ENCODE results near the gene ATOH8.
A peak's percentile ranks its signal among the peaks of the same experiment; 100 is the strongest.

The ATOH8 gene

DNA sequence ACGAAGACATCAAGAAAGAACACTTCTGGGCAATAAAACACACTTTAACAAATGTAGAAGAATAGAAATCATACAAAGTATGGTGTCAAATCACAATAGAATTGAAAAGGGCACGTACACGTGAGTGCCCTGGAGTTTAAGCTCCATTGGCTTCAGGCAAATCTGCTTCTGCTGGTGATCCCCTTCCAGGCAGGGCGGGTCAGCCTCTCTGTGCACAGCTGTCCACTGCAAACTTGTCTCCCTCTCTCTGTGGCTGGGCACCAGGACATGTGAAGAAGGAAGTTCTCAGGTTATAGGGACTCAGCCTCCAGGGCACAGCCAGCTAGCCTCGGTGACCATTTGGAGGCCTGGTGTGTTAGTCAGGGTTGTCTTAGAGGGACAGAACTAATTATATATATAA lies 69.0 kb downstream of the ATOH8 start:
- TF ChIP-seq, protein P1, sequence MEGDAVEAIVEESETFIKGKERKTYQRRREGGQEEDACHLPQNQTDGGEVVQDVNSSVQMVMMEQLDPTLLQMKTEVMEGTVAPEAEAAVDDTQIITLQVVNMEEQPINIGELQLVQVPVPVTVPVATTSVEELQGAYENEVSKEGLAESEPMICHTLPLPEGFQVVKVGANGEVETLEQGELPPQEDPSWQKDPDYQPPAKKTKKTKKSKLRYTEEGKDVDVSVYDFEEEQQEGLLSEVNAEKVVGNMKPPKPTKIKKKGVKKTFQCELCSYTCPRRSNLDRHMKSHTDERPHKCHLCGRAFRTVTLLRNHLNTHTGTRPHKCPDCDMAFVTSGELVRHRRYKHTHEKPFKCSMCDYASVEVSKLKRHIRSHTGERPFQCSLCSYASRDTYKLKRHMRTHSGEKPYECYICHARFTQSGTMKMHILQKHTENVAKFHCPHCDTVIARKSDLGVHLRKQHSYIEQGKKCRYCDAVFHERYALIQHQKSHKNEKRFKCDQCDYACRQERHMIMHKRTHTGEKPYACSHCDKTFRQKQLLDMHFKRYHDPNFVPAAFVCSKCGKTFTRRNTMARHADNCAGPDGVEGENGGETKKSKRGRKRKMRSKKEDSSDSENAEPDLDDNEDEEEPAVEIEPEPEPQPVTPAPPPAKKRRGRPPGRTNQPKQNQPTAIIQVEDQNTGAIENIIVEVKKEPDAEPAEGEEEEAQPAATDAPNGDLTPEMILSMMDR (conservative IDR thresholded peaks at IDR 0.05; ENCODE audit: low read depth, low read length) = no peak
- peaks cover 9% of the 10 kb centered on the region for H3K4me1 ChIP-seq (ENCODE audit: low read depth, poor library complexity, severe bottlenecking)

DNA sequence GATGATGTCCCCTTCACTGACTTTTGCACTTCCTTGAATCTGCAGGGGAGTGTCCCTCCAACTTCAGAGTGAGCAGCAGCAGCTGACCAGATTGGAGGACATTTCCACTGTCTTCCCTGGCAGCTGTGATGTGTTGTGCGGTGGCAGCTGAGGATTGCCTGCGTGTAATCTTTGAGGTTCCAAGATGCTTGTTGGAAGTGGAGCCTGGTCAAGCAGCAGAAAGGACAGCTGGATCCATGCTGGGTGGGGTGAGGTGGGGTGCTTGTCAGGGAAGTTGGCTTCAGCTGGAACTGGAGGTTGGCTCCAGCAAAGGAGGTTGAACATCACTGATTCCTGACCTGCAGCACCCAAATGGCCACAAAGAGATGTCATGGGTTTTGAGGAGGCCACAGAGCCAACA lies 70.2 kb downstream of the ATOH8 start:
- H3K4me3 ChIP-seq (IDR thresholded peaks at IDR 0.05; ENCODE audit: insufficient read depth, low read depth, low read length) = no peak overlapping the region
- TF ChIP-seq, protein P1 (conservative IDR thresholded peaks at IDR 0.05; ENCODE audit: low read depth, low read length) = no peak
- H3K36me3 ChIP-seq (ENCODE audit: insufficient read depth) = no peaks in the 10 kb centered on the region
- no peaks in the 10 kb centered on the region for H3K27me3 ChIP-seq (ENCODE audit: insufficient read depth, low read depth)
- no peak overlapping the region for H3K27ac ChIP-seq
- H3K4me2 ChIP-seq = no peak overlapping the region
- peaks cover 20% of the 10 kb centered on the region for H3K4me1 ChIP-seq (ENCODE audit: low read depth, poor library complexity, severe bottlenecking)
- no peak overlapping the region for H3K9ac ChIP-seq
- H3K79me2 ChIP-seq (ENCODE audit: insufficient read depth, low read depth) = no peaks in the 10 kb centered on the region
- no peaks in the 10 kb centered on the region for H4K20me1 ChIP-seq (ENCODE audit: insufficient read depth)
- H2AFZ ChIP-seq (ENCODE audit: low read depth) = no peak overlapping the region

More for the DNA sequence above, 69.0 kb downstream of the ATOH8 start:
- H4K20me1 ChIP-seq (ENCODE audit: insufficient read depth) = no peaks in the 10 kb centered on the region
- H3K4me3 ChIP-seq (IDR thresholded peaks at IDR 0.05; ENCODE audit: insufficient read depth, low read depth, low read length) = no peak overlapping the region
- no peak overlapping the region for H3K9ac ChIP-seq
- H2AFZ ChIP-seq (ENCODE audit: low read depth) = no peak overlapping the region
- no peaks in the 10 kb centered on the region for H3K27me3 ChIP-seq (ENCODE audit: insufficient read depth, low read depth)
- H3K4me2 ChIP-seq = no peak overlapping the region
- no peaks in the 10 kb centered on the region for H3K36me3 ChIP-seq (ENCODE audit: insufficient read depth)
- no peaks in the 10 kb centered on the region for H3K79me2 ChIP-seq (ENCODE audit: insufficient read depth, low read depth)
- H3K27ac ChIP-seq = no peak overlapping the region

DNA sequence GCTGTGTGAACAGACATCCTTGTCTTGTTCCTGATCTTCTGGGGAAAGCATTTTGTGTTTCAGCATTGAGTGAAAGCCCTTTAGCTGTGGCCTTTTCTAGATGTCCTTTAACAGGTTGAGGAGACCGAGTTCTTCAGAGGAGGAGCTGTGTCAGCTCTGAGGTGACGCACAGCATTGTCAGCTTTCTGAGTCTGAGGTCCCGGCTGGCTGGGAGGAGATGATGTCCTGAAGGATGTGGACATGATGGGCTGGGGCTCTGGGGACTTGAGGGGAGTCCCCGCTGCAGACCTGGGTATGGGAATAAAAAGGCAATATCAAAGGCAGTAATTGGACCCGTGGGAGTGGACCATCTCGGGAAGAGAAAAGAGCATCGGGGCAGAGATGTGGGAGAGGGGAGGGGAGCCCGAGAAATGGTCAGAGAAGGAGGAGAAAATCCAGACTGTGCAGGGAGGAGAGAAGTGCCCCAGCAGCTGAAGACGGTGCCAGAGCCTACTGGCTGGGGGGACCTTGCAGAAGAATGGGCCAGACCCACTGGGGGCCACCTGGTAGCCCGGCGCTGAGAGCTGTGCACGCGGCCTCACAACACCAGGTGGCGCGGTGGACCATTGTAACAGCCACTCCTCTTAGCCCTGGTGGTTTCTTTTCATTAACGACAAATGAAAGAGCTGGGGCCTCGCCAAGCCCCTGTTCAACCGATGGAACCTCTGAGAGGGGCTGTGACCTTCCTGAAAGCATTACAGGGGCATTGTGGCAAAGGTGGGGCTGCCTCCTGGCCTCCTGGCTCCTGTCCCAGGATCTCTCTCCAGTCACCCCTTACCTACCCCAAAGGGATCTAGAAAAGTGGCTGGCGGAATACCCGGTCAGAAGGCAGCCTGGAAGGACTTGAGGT lies 73.4 kb downstream of the ATOH8 start:
- Histone ChIP-seq H3K4me3 (IDR thresholded peaks at IDR 0.05; ENCODE audit: insufficient read depth, low read depth, low read length) (no peak overlapping the region), H3K27me3 (ENCODE audit: insufficient read depth, low read depth) (no peaks in the 10 kb centered on the region), H2AFZ (ENCODE audit: low read depth) (peak overlapping the region; percentile 93), H3K36me3 (ENCODE audit: insufficient read depth) (no peaks in the 10 kb centered on the region), H3K4me1 (ENCODE audit: low read depth, poor library complexity, severe bottlenecking) (peaks cover 34% of the 10 kb centered on the region), H4K20me1 (ENCODE audit: insufficient read depth) (no peaks in the 10 kb centered on the region), H3K79me2 (ENCODE audit: insufficient read depth, low read depth) (no peaks in the 10 kb centered on the region), H3K4me2 (peak overlapping the region; percentile 71), H3K9ac (peak overlapping the region; percentile 43; the same call in 1 of the 2 replicates), H3K27ac (no peak overlapping the region)
- TF ChIP-seq, protein P1 (conservative IDR thresholded peaks at IDR 0.05; ENCODE audit: low read depth, low read length) = peak; percentile 87

DNA sequence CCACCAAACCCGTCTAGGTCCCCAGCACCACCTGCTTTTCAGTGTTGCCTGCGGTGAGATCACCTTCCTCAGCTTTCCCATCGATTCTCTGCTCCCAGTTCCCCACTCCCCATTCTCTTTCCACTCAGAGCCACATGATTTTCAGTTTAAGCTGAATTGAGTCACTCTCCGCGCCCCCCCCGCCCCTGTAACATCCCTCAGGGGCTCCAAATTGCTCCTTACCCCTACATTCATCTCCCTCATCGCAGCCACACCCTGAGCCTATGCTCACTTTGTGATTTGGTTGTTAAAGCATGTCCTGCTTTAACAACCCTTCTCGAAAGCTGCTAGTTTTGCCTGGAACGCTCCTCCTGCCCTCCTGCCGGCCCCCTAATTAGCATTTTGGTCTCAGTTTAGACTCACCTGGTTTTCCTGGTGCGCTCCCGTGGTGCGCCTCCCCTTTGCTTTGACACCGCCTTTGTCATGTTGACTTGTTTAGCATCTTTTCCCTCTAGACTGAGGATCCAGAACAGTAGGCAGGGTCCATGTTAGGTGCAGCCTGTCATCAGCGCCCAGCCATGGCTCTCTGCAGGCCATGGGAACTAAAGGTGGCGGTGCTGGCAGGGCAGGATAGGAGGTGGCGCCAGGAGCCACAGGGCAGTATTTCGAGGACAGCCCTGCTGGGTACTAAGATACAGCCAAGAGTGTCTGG lies 74.2 kb downstream of the ATOH8 start:
- Histone ChIP-seq H3K79me2 (ENCODE audit: insufficient read depth, low read depth) (no peaks in the 10 kb centered on the region), H3K4me3 (IDR thresholded peaks at IDR 0.05; ENCODE audit: insufficient read depth, low read depth, low read length) (no peak overlapping the region), H3K27ac (no peak overlapping the region), H3K4me1 (ENCODE audit: low read depth, poor library complexity, severe bottlenecking) (peaks cover 34% of the 10 kb centered on the region), H3K9ac (peak overlapping the region; percentile 43; the same call in 1 of the 2 replicates), H2AFZ (ENCODE audit: low read depth) (peak overlapping the region; percentile 93), H4K20me1 (ENCODE audit: insufficient read depth) (no peaks in the 10 kb centered on the region), H3K36me3 (ENCODE audit: insufficient read depth) (no peaks in the 10 kb centered on the region), H3K27me3 (ENCODE audit: insufficient read depth, low read depth) (no peaks in the 10 kb centered on the region), H3K4me2 (peak overlapping the region; percentile 71)
- TF ChIP-seq, protein P1 (conservative IDR thresholded peaks at IDR 0.05; ENCODE audit: low read depth, low read length) = no peak

Measured in KMS-11 (cell line).